Measurements from ENCODE around the gene GALNT18. TPM values are rescaled to one million over a fixed set of nuclear protein-coding genes. Genes with fewer than 3 reads are reported as not detected.

GALNT18 gene
- total RNA-seq, 4 donors from 2014 or later = 4.7 to 20.4 (median 14.1) TPM

- no peaks in the 10 kb centered on the region for H3K36me3 ChIP-seq
- H3K27me3 ChIP-seq = no peaks in the 10 kb centered on the region
- no peak for DNase-seq
- no peak overlapping the region for H3K27ac ChIP-seq
- no peaks in the 10 kb centered on the region for H3K4me1 ChIP-seq
- TF ChIP-seq CTCF (IDR thresholded peaks at IDR 0.05) (no peak), POLR2A (IDR thresholded peaks at IDR 0.05) (no peak)
- intact Hi-C loops (cut with DNase I) = loop anchor here (10.0 kb wide), 1 partner anchor 156 kb away; no protein-coding TSS in a partner anchor
- no peaks in the 10 kb centered on the region for H3K9me3 ChIP-seq
- no peak overlapping the region for H3K4me3 ChIP-seq
- WGBS, 2 donors = 85 to 88% methylated on average over 4 of the region's 4 CpGs
Measured at GRCh38 chr11:11628651-11629050, 6.8 kb upstream of the GALNT18 start.

GRCh38 chr11:11626128-11626527 is 4.3 kb upstream of the GALNT18 start:
- DNase-seq = no peak
- WGBS, 2 donors = 50 to 71% methylated on average over 1 of the region's 1 CpG
- Histone ChIP-seq H3K4me3 (no peak overlapping the region), H3K4me1 (peaks cover 0 to 21% (median 4%) of the 10 kb centered on the region in 3 donors), H3K36me3 (no peaks in the 10 kb centered on the region), H3K27ac (no peak overlapping the region), H3K9me3 (no peaks in the 10 kb centered on the region), H3K27me3 (peaks cover 0 to 13% (median 0%) of the 10 kb centered on the region in 4 donors)
- no peak for TF ChIP-seq CTCF (IDR thresholded peaks at IDR 0.05)
- no peak for TF ChIP-seq POLR2A (IDR thresholded peaks at IDR 0.05)
- intact Hi-C loops (cut with DNase I) = loop anchor here (10.0 kb wide), 1 partner anchor 159 kb away; no protein-coding TSS in a partner anchor

GRCh38 chr11:11624926-11625325 is 3.1 kb upstream of the GALNT18 start:
- DNase-seq = no peak
- no peak overlapping the region for H3K4me3 ChIP-seq
- H3K36me3 ChIP-seq = no peaks in the 10 kb centered on the region
- peaks cover 0 to 25% (median 0%) of the 10 kb centered on the region in 4 donors for H3K27me3 ChIP-seq
- intact Hi-C loops (cut with DNase I) = loop anchor here (10.0 kb wide), 1 partner anchor 160 kb away; no protein-coding TSS in a partner anchor
- 80 to 90% methylated on average over 4 of the region's 4 CpGs for WGBS, 2 donors
- TF ChIP-seq CTCF (IDR thresholded peaks at IDR 0.05) (no peak), POLR2A (IDR thresholded peaks at IDR 0.05) (no peak)
- no peaks in the 10 kb centered on the region for H3K9me3 ChIP-seq
- H3K27ac ChIP-seq = no peak overlapping the region
- peaks cover 4 to 33% (median 8%) of the 10 kb centered on the region in 3 donors for H3K4me1 ChIP-seq

- intact Hi-C loops (cut with DNase I) = loop anchor here (10.0 kb wide), 1 partner anchor 161 kb away; no protein-coding TSS in a partner anchor
- DNase-seq = no peak
- WGBS, 2 donors = 79 to 91% methylated on average over 3 of the region's 3 CpGs
- Histone ChIP-seq H3K27me3 (peaks cover 0 to 29% (median 0%) of the 10 kb centered on the region in 4 donors), H3K27ac (peak overlapping the region in 1 of 4 donors; percentile 77), H3K4me1 (peaks cover 4 to 40% (median 8%) of the 10 kb centered on the region in 3 donors), H3K9me3 (no peaks in the 10 kb centered on the region), H3K36me3 (no peaks in the 10 kb centered on the region), H3K4me3 (no peak overlapping the region)
- TF ChIP-seq POLR2A (IDR thresholded peaks at IDR 0.05) (no peak), CTCF (IDR thresholded peaks at IDR 0.05) (no peak)
Measured at GRCh38 chr11:11624204-11624603, 2.4 kb upstream of the GALNT18 start.

- 21 to 51% methylated on average over 4 to 5 of the region's 5 CpGs for WGBS, 2 donors
- no peak for DNase-seq
- Histone ChIP-seq H3K36me3 (no peaks in the 10 kb centered on the region), H3K4me3 (no peak overlapping the region), H3K27me3 (peaks cover 0 to 29% (median 0%) of the 10 kb centered on the region in 4 donors), H3K4me1 (peaks cover 8 to 51% (median 10%) of the 10 kb centered on the region in 3 donors), H3K27ac (peak overlapping the region in 3 of 4 donors; percentile 52 to 77 (median 70)), H3K9me3 (no peaks in the 10 kb centered on the region)
- intact Hi-C loops (cut with DNase I) = loop anchor here (10.0 kb wide), 1 partner anchor 162 kb away; no protein-coding TSS in a partner anchor
- TF ChIP-seq CTCF (IDR thresholded peaks at IDR 0.05) = no peak
- TF ChIP-seq POLR2A (IDR thresholded peaks at IDR 0.05) = no peak
Measured at GRCh38 chr11:11622772-11623171, 967 bp upstream of the GALNT18 start.
